ENCODE results near the gene EPPIN.
A peak's percentile ranks its signal among the peaks of the same experiment; 100 is the strongest.
"Not testable (repeated sequence)": the region's sequence is repeated elsewhere in the genome, so short reads cannot be mapped to it uniquely, and the experiment has no call there.

Gene EPPIN

DNA sequence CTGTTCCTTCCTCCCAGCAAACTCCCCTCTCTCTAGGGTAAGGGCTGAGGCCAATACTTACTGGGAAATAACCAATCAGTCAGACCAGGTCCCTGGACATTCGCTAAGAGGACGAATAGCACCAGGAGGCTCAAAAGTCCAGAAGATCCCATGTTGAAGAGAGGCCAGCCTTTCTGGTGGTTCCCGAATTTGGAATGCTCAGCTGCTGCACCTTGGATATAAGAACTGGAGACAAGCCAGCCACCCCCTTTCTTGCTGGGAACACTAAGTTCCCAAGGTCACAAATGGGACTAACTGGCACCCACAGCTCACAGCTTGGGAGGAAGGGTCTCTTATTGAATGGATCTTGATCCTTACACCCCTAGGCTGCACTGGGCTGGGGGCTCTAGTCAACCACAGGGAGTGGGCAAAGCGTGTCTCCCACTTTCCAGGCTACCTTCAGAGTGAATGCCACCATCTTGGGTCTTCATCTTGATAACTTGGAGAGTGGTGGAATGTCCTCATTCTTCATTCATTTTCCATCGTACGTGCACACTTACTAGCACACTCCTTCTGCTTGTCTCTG lies at the start of gene EPPIN:
TSS of gene EPPIN (minus strand) at position 196 of the 565 bp plus-strand sequence. CDS start at position 152, 44 bp downstream.
- no peak for DNase-seq (ENCODE audit: low spot score)

DNA sequence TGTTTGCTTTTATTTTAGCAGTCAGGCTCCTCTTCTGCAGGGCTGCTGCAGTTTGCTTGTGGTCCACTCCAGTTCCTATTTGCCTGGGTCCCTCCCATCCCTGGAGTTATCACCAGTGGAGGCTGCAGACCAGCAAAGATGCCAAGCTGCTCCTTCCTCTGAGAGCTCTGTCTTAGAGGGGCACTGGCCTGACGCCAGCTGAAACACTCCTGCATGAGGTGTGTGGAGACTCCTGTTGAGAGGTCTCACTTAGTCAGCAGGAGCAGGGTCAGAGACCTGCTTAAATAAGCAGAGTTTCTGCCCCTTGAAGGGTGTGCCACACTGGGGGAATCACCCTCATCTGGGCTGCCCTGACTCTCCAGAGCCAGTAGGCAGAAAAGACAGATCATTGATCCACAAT lies 48.0 kb upstream of the EPPIN start:
- no peak for DNase-seq (ENCODE audit: low spot score)

DNA sequence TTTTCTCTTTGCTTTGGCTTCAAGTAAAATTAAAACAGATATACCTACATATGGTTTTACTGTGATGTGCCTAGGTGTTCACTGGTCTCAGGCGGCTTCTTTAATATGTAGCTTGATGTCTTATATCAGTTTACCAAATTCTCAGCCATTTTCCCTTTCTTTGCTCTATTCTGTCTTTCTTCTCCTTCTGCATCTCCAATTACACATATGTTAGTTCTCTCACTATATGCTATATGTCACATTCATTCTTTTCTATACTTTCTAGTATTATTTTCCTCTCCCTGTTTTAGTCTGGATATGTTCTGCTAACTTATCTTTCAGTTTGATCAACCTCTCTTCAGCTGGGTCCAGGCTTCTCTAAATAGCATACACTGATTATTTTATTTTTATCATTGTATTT lies 46.3 kb upstream of the EPPIN start:
- no peak for DNase-seq (ENCODE audit: low spot score)

DNA sequence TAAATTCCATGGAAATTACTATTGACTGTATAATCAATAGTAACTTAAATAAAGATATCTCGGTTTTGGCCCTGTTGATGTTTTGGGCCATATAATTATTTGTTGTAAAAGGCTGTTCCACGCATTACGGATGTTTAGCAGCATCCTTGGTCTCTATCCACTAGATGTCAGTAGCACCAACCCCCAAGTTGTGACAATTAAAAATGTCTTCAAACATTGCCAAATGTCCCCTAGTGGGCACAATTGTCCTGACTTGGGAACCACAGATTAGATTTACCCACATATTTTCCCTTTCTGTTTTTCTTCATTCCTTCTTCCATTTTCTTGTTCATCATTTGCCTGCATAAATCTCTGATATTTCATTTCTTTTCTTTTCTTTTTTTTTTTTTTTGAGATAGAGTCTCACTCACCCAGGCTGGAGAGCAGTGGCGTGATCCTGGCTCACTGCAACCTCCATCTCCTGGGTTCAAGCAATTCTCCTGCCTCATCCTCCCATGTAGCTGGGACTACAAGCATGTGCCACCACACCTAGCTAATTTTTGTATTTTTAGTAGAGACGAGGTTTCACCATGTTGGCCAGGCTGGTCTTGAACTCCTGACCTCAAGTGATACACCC lies 45.5 kb upstream of the EPPIN start:
- peak; percentile 26 for DNase-seq (ENCODE audit: low spot score)

DNA sequence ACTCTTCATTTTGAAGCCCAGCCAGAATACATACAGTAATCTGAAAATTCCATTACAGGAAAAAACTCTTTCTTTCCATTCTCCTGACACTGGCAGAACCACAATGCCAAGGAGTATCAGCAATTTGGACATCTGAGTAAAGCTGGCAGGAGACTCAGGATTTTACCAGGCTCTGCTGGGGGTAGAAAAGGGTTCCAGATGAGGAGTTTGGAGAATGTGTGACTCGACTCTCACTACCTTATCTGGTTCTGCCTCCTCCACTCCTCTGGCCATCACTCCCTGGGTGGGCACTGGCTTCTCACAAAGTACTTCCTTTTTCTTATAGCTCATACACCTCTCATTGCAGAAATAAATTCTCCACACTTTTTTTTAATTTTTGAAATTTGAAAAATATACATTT lies 42.5 kb upstream of the EPPIN start:
- no peak for DNase-seq (ENCODE audit: low spot score)

DNA sequence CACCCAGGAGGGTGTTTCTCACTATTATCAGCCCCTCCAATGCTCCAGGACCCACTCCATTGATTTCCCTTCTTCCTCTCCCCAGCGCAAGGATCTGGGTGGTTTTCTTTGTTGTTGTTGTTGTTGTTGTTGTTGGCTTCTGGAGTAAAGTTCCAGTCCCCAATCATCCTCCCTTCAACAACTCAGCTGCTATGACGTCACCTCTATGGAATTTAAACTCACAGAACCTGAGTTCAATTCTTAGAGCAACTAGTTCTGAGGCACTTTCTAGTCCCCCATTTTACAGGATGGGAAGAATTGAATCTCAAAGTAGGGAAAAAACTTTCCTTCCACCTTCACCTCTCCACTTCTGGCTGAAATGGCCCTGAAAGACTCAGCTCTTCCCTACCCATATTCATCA lies 41.6 kb upstream of the EPPIN start:
- DNase-seq (ENCODE audit: low spot score) = no peak

DNA sequence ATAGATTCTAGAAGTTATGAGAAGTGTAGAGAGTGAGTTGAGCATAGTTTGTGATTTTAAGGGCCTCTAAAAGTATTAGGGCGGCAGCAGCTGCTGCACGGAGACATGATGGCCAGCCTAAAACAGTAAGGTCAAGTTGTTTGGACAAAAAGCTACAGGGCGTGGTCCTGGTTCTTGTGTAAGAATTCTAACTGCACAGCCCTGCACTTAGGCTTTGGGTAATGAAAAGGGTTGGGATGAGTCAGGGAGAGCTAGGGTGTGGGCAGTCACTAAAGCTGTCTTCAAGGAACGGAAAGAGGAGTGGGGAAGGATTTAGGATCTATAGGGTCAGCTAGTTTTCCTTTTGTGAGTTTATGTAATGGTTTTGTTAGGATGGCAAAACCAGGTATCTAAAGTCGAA lies 38.8 kb upstream of the EPPIN start:
- DNase-seq (ENCODE audit: low spot score) = not testable (repeated sequence)

DNA sequence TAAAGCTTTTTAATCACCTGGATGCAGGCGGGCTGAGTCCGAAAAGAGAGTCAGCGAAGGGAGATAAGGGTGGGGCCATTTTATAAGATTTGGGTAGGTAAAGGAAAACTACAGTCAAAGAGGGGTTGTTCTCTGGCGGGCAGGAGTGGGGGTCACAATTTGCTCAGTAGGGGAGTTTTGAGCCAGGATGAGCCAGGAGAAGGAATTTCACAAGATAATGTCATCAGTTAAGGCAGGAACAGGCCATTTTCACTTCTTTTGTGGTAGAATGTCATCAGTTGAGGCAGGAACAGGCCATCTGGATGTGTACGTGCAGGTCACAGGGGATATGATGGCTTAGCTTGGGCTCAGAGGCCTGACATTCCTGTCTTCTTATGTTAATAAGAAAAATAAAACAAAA lies 37.1 kb upstream of the EPPIN start:
- DNase-seq (ENCODE audit: low spot score) = not testable (repeated sequence)

DNA sequence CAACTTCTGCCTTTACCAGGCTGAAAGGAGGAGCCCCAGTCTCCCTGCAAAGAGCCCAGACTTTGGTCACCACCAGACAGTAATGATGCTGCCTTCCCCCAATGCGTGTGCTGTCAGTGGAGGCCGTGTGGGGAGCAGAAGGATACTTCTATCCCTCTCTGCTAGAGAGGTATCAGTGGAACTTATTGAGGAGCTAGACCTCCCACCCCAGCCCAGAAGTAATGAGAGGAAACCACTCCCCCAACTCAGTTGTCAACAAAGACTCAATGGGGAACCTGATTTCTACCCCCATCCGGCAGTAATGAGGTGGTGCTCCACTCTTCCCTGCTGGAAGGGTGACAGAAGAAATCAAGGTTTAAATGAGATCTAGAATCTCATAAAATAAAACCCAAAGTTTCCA lies 36.3 kb upstream of the EPPIN start:
- DNase-seq (ENCODE audit: low spot score) = no peak

DNA sequence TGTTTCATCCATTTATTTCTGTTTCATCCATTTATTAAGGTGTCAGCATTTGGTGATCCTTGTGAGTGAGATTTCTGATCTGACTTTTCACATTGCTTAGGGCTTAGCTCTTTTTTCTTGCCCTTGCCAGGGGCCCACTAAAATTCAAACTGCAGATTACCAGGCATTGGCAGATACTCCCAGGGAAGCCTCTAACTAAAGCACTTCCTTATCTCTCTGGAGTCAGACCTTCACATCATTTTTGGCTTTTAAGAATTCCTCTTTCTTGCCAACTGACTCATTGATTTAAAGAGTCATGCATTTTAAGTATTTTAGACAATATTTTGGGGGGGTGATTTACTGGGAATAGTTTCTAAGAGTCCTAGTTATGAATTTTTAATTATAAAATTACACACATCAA lies 34.5 kb upstream of the EPPIN start:
- no peak for DNase-seq (ENCODE audit: low spot score)

DNA sequence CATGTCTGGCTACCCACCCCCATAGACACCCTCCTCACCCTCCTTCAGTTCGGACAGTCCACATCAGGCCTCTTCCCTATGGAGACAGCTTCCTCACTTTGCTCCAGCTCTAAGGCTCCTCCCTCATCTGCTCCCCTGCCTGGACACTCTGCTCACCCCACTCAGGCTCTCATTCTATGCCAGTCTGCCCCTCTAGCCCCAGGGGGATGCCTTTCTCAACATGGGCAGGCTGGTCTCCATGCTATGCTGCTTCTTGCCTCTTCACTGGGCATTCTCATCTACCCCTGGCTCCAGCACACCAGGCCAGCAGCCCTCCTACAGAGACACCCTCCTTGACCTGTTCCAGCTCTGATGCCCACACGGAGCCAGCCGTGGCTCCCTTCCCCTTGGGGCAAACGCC lies 32.0 kb upstream of the EPPIN start, which contains the start of gene WFDC8:
TSS of gene WFDC8 (minus strand) at position 101 of the 400 bp plus-strand sequence. CDS start at position 64, 37 bp downstream.
- no peak for DNase-seq (ENCODE audit: low spot score)

DNA sequence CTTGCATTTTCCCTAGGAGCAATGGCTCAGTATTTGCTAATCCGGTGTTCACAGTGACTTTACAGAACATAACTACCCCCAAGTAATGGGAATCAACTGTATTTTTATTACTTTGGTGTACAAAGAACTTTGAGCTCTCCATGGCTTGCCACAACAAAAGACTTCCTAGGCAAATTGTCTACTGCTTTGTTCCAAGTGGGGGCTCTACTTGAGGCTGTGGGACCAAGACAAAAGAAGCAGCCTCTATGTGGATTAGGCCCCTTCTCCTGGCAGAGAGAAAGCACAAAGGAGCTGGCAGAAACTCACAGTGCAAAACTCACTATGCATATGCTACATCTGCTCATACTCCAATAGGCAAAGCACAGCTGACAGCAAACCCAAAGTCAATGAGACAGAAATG lies 31.0 kb upstream of the EPPIN start:
- DNase-seq (ENCODE audit: low spot score) = no peak

DNA sequence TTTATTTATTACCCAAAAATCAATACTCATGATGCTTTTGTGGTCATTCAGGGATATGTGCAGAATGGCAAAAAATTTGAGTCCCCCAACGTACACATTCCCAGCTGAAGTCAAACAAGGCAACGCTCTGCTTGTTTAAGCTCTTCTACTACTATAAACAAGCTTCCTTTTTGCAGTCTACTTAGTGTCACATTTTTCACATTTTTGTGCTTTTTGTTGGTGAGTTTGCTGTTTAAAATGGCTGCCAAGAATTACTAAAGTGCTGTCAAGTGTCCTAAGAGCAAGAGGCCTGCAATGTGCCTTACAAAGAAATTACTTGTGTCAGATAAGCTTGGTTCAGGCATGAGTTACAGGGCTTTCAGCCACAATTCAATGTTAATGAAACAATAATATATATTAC lies 29.8 kb upstream of the EPPIN start:
- DNase-seq (ENCODE audit: low spot score) = no peak

DNA sequence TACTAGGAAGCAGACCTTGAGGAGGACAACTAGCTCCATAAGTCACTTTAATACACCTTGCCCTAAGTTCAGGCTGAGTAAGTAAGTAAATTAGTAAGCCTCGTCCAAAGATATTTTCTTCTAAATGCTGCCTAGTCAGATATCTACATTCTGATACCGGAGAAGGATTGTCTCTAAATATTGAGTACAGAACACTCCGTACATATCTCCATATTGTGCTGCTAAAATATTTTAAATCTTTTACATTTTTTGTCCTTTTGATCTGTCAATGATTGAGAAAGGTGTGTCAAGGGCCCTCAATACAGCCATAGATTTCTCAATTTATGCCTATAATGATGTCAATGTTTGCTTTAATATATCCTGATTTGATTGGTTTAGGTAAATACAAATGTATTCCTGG lies 28.7 kb upstream of the EPPIN start:
- no peak for DNase-seq (ENCODE audit: low spot score)

DNA sequence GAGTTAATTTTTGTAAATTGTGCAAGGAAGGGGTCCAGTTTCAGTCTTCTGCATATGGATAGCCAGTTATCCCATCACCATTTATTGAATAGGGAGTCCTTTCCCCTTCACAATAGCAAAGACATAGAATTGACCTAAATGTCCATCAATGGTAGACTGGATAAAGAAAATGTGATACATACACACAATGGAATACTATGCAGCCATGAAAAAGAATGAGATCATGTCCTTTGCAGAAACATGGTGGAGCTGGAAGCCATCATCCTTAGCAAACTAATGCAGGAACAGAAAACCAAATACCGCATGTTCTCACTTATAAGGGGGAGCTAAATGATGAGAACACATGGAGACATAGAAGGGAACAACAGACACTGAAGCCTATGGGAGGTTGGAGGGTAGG lies 22.4 kb upstream of the EPPIN start:
- not testable (repeated sequence) for DNase-seq (ENCODE audit: low spot score)

DNA sequence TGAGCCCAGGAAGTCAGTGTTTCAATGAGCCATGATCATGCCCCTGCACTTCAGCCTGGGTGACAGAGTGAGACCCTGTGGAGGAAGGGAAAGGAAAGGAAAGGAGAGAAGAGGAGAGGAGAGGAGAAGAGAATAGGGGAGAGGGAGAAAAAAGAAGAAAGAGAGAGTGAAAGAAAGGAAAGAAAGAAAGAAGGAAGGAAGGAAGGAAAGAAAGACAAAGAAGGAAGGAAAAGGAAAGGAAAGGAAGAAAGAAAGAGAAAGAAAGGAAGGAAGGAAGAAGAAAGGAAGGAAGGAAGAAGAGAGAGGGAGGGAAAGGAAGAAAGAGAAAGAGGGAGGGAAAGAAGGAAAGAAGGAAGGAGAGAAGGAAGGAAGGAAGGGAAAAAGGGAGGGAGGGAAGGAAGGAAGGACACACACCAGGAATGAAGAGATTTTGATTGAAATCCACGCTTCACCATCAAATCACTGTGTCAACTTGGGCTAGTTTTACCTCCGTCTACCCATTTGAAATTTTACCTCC lies 17.6 kb upstream of the EPPIN start:
- no peak for DNase-seq (ENCODE audit: low spot score)

DNA sequence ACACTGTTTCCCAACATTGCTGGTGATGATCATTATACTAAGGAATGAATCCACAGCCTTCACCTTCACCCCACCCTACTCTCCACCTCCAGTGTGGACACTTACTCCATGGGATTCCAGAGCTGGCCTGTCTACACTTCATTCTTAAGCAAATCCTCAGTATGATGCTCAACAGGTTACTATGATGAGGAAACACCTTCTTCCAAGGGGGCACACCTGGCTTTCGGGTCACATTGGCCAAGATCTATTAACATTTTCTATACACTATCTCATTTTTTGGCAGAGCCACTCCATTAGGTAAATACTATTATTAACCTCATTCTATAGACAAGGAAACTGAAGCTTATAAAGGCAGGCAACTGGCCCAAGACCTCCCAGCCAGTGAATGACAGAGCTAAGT lies 8.0 kb upstream of the EPPIN start:
- no peak for DNase-seq (ENCODE audit: low spot score)

DNA sequence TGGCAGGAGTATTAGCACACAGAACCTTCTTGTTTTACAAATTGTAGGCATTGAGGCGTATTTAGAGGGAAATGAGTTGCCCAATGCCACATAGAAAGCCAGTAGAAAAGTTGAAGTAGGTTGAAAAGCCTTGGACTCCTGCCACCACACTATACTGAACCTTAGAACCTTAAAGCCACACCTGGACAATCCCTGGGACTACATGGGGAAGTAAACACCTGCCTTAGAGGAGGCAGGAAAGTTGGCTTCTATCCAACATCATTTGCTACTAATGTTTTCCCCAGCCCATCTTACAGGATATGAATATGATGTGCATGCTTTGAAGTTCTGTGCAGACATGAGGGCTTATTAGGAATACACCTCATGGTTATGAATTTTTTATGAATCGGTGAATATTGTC lies 5.3 kb upstream of the EPPIN start:
- no peak for DNase-seq (ENCODE audit: low spot score)

DNA sequence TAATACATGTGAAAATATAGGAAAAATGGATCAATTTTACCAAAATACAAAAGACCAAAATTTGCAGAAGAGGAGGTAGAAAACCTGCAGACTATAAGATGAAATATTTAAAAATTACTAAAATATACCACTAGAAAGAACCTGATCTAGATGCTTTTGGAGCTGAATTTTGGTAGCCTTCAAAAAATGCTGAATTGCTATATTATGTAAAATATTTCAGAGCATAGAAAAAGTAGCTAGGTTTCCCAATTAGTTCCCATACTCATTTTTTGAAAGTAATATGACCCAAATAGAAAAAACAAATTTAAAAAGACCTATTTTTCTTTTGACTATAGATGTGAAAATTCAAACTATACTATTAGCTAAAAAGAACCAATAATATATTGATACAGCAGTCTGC lies 3.6 kb upstream of the EPPIN start:
- DNase-seq (ENCODE audit: low spot score) = no peak

DNA sequence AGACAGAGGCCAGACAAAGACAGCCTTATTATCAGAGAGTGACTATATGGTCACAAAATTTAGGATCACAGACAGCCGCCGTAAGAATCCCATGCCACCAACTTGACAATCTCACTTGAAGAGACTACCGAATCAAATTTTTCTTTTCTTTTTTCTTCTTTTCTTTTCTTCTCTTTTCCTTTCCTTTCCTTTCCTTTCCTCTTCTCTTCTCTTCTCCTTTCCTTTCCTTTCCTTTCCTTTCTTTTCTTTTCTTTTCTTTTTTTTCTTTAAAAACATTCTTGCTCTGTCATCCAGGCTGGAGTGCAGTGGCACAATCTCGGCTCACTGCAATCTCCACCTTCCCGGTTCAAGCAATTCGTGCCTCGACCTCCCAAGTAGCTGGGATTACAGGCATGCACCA lies 1.2 kb upstream of the EPPIN start:
- no peak for DNase-seq (ENCODE audit: low spot score)

DNA sequence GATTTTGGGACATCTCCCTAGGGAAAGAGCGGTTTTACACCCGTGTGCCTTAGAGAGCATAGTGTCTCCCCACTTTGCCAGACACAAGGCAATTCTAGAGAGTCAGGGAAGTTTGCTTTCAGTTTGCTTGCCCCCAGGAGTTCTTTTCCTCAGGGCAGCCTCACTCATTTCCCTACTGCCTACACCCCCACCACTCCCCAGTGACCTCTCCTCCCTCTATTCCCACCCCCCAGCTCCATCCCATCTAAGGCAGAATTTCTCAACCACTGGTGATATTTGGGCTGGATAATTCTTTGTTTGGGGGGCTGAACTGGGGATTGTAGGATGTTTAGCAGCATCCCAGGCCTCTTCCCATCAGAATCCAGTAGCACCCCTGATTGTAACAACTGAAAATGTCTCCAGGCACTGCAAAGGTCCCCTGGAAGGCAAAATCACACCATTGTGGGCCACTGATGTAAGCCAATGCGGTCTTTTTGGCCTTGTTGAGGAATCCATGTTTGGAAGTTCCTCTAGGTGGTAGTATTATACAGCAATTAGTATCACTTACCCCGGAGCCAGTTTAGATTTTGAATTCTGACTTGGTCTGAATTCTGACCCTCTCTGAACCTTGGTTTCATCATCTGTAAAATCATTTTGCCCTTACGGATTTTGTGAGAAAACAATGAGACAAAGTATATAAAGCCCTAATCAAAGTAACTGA lies 1.3 kb downstream of the EPPIN start:
- DNase-seq (ENCODE audit: low spot score) = no peak

DNA sequence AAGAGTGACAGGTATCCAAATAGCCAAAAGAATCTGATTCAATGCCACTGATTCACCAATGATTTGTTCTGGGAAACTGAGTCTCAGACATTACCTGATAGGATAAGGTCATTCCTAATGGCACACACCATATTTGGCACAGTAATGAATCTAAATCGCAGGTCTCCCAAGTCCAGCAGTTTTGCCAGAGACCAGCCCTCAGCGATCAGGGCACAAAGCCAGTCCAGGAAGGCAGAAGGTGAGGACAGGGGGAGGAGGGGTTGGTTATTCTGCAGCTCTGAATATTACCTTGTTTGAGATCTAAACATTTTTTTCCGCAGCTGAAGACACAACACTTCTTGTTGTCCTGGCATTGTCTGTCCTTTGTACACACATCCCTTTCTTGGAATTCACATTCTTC lies 1.9 kb downstream of the EPPIN start:
- DNase-seq (ENCODE audit: low spot score) = no peak

DNA sequence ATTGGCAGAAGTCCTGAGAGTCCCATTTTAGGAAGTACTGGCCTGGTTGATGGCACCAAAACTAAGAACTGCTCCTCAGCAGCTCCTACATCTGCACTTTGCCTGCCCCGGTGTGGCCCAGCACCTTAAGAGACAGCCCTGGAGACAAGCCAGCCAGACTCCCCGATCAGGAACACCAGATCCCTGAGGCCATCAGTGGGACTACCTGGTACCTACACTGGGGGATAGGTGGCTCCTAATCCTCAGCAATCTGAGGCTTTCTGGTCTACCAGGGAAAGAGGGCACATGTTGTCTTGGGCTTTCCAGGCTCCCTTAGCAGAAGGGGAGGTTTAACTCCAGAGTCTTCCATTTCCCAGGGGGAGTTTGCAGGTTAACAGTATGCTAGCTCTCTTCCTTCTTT lies 7.8 kb downstream of the EPPIN start, which contains the start of gene WFDC6:
TSS of gene WFDC6 (minus strand) at position 101 of the 400 bp plus-strand sequence. CDS start at position 26, 75 bp downstream.
- DNase-seq (ENCODE audit: low spot score) = no peak
